LoVo (cell line): ENCODE measurements around the gene STAB1.

ENCODE experiments used
- DNase-seq: peaks from one replicate; pipeline ENCODE4 v3.0.0-alpha.2; 2016; ENCODE audit warnings: low spot score

The STAB1 gene, protein sequence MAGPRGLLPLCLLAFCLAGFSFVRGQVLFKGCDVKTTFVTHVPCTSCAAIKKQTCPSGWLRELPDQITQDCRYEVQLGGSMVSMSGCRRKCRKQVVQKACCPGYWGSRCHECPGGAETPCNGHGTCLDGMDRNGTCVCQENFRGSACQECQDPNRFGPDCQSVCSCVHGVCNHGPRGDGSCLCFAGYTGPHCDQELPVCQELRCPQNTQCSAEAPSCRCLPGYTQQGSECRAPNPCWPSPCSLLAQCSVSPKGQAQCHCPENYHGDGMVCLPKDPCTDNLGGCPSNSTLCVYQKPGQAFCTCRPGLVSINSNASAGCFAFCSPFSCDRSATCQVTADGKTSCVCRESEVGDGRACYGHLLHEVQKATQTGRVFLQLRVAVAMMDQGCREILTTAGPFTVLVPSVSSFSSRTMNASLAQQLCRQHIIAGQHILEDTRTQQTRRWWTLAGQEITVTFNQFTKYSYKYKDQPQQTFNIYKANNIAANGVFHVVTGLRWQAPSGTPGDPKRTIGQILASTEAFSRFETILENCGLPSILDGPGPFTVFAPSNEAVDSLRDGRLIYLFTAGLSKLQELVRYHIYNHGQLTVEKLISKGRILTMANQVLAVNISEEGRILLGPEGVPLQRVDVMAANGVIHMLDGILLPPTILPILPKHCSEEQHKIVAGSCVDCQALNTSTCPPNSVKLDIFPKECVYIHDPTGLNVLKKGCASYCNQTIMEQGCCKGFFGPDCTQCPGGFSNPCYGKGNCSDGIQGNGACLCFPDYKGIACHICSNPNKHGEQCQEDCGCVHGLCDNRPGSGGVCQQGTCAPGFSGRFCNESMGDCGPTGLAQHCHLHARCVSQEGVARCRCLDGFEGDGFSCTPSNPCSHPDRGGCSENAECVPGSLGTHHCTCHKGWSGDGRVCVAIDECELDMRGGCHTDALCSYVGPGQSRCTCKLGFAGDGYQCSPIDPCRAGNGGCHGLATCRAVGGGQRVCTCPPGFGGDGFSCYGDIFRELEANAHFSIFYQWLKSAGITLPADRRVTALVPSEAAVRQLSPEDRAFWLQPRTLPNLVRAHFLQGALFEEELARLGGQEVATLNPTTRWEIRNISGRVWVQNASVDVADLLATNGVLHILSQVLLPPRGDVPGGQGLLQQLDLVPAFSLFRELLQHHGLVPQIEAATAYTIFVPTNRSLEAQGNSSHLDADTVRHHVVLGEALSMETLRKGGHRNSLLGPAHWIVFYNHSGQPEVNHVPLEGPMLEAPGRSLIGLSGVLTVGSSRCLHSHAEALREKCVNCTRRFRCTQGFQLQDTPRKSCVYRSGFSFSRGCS (N-terminal part only)

DNA sequence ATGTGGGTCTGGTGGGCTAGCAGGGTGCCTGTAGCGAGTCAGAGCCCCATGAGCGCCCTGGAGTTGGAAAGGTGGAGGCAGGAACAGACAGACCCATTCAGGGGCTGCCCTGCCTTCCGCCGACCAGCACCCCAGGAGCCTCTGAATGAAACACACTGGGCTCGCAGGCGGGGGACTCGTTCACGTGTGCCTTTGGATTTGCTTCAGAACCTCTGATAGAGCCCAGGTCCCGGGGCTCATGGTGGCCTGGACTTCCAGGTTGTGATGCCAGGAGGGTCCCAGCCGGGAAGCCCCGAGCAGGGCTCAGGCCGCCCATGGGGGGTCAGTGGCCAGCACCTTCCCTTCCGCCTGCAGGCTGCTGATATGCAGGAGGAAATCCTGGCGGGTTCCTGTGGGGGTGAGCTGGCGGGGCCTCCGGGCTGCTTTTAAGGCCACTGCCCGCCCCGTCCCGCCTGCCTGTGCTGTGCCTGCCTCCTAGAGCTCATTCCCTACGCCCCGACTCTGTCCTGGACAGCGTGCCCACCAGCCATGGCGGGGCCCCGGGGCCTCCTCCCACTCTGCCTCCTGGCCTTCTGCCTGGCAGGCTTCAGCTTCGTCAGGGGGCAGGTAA lies at the start of gene STAB1:
TSS of gene STAB1 (plus strand) at position 453 of the 610 bp plus-strand sequence. CDS start at position 529, 76 bp downstream.
- DNase-seq: no peak

DNA sequence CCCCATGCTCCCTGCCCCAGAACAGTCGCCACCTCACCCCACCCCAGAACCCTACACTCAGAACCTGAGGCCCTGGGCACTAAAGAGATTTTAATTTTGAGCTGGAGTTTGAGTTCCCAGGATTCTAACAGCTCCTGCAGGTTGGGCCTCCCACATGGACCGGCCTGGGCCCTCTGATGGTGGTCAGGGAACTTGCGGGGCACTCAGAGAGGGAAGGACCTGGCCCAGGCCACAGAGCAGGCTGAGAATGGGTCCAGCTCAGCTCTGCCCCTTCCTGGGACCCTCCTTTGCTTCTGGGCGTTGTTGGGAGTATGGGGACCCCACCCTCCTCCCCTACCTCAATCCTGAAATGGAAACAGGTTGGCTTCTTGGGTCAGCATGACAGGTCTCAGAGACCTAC lies 49.1 kb upstream of the STAB1 start:
- no peak for DNase-seq

DNA sequence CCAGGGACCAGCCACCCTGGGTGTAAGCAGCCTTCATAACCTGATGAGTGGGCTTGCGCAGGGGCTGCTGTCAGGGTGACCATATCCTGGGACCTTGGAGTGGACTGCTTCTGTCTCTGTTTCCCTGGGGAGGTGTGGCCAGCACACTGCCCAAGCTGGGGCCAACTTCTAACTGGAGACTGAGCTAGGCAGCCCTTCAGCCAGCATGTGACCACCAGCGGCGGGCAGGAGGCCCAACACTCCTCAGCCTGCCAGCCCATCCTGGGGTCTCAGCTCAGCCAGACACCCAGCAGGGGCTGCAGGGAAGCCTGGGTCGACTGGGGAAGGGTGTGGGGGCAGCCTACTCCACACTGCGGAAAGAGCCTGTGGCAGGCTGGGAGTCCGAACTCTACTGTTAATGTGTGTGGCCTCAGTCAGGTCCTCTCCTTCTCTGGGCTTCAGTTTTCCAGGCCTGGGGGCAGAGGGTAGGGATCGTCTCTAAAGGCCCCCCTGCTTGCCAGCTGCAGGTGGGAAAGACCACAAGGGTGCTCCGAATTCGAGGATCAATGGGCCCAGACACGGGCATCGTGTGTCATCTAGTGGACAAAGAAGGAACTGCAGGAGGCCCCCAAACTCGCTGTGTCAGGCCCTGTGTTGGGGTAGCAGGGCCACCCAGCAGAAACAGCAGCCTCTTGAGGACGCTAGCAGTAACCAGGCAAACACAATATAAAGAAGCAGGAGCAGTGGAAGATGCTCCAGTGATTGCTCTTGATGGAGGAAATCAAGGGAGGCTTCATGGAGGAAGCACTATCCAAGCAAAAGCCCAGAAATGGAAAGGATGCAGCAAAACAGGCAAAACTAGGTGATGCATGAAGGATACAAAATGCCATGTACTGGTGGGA lies 48.3 kb upstream of the STAB1 start:
- DNase-seq: peak; percentile 51

- no peak for DNase-seq
Observed at GRCh38 chr3:52447512-52448355, 47.4 kb upstream of the STAB1 start.

GRCh38 chr3:52450489-52451236 lies 44.5 kb upstream of the STAB1 start:
- DNase-seq: no peak

DNA sequence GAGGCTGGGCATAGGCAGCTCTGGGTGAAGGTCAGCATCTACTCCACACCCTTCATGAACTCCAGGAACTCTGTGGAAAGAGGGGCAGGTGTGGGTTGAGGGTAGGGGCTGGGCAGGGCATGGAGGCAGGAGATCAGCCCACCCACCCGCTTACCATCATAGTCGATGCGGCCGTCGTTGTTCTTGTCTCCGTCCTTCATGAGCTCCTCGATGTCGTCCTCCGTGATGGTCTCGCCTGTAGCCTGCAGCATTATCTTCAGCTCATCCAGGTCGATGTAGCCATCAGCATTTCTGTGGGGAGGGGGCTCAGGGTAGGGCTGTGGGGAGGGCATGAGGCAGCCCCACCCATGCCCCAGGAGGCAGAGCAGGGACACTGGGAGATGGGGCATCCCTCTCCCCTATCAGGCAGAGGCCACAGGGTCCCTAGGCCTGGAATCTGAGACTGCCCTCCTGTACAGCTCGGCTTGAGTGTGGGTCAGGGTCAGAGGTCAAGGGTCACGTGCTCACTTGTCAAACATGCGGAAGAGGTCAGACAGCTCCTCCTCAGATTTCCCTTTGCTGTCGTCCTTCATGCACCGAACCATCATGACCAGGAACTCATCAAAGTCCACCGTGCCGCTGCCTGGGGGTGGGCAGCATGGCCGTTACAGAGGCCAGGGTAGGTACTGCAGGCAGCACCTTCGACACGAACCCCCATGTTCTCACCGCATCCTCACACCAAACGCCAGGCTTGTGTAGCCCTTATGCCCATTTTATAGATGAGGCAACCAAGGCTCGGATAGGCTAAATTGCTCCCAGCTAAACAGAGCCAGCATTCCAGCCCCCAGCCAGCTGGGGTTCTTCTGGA lies 43.7 kb upstream of the STAB1 start:
- DNase-seq: no peak

- DNase-seq: no peak
Observed at GRCh38 chr3:52452126-52452525, 43.0 kb upstream of the STAB1 start.

DNA sequence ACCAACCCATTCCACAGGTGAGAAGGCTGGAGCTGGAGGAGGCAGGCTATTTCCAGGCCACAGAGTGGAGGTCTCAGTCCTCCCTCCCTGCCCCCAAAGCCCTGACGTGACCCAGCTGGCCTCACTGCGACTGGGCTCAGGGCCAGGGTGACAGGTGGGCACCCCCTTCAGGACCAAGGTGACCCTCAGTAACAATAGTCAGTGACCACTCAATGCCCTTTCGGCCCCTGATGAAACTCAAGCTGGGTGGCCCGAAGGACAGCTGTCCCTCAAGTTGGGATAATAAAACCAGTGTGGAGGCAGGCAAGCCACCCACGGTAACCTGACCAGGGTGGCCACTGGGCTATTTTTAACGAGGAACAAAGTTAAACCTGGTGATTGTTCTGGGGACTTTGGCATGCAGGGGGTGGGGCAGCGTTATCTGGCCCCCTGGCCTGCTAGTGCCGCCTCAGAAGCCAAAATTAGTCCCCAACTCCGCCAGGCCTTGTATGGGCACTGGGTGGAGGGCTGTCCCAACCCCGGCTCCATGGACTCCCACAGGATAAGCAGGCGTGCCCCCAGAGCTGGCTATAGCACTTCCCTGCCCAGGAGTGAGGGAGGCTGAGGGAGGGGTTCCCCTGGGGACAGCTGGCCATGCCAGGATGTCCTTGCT lies 42.4 kb upstream of the STAB1 start:
- no peak for DNase-seq

GRCh38 chr3:52453496-52454249 lies 41.5 kb upstream of the STAB1 start, which contains the start of gene TNNC1:
TNNC1 (minus strand) TSS chr3:52454041; CDS start chr3:52454015, 26 bp downstream.
- peak; percentile 51 for DNase-seq

DNA sequence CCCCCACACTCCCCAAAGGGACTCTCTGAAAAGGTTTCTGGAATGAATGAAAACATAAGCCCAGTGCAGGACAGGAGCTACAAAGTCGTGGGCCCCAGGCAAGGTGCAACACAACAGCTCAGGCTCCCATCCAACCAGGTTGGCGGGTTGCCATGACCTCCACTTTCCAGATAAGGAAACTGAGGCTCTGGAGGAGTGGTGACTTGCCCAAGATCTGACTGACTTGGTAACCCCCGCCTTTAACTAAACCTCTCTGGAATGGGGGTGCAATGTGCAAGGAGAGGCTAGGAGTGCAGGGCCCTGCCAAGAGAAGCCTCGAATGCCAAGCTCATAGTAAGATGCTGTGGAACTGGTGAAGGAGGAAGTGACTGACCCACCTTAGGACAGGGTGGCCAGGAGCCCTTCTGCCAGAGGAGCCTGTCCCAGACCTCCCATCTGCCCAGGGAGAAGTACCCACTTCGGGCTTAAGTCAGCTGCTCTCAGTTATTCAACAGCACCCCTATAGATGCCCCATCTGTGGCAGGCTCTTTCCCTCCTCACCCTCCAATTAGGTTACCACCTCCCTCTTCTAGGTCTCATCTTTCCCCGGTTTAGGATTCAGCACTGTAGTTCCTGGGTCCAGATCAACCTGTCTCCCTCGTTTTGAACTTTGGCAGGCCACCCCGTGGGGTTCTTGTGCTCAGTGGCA lies 40.7 kb upstream of the STAB1 start:
- DNase-seq: no peak

DNA sequence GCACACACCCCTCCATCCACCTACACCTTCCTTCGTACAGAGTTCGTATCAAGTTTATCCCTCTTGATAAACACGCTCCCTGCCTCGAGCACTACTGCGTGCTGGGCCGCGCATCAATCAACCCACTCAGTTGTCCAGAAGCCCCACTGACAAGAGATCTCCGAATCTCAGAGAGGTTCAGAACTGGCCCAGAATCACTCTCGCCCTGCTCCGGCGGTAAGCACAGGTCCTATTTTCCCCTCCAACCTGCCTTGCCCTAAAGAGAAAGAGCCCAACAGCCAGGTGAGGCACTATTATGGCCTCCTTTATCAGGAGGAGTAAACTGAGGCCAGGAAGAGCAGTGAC lies 40.2 kb upstream of the STAB1 start:
- no peak for DNase-seq

DNA sequence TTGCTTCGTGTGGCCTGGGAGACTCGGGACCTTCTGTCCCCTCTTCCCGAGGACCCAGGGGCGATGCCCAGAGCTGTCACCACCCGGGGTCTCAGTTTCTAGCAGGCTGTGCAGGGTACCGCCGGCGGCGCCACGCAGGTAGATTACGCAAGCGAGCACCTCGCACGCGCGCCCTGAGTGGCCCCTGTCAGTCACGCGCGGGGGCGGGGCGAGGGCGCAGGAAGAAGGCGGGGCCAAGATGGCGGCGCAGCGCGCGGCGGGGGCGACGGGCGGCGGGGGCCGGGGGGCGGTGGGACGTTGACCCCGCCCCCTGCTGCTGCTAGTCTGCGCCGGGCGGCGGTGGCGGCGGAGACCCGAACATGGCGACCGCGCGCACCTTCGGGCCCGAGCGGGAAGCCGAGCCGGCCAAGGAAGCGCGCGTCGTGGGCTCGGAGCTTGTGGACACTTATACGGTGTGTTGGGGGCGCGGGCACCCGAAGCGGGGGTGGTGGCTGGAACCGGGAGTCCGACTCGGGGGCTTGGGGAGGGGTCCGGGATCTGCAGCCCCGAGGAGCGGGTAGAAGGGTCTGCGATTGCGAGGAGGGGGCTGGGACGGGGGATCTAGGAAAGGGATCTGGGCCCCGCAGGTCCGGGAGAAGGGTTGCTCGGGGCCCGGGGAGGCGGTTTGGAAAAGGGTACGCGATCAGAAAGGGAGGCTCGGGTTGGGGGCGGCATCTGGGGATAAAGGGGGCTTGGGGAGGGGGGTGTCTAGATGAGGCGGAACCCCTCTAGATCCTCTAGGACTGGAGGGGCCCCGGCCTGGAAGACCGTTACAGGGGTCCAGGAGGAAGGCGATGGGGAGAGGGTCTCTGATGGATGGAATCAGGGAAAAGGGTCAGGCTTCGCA lies 39.6 kb upstream of the STAB1 start, which contains the start of gene NISCH:
TSS of gene NISCH (plus strand) at position 322 of the 886 bp plus-strand sequence. CDS start at position 360, 38 bp downstream.
- DNase-seq: peak; percentile 90

- DNase-seq: no peak
Observed at GRCh38 chr3:52456169-52456799, 38.9 kb upstream of the STAB1 start.

- no peak for DNase-seq
Observed at GRCh38 chr3:52456800-52457183, 38.3 kb upstream of the STAB1 start.
